Measurements from ENCODE around the gene ANKIB1.

GRCh38 chr7:92297736-92298135, 52.0 kb downstream of the ANKIB1 start:
- TF ChIP-seq EZH2 (IDR thresholded peaks at IDR 0.05; ENCODE audit: borderline replicate concordance, low read depth, low read length, poor library complexity, severe bottlenecking) (no peak), CTCF (conservative IDR thresholded peaks at IDR 0.05; ENCODE audit: low read depth, low read length) (no peak)

Measured in A673 (cell line).